ENCODE results near the gene IL1RAPL1.

DNA sequence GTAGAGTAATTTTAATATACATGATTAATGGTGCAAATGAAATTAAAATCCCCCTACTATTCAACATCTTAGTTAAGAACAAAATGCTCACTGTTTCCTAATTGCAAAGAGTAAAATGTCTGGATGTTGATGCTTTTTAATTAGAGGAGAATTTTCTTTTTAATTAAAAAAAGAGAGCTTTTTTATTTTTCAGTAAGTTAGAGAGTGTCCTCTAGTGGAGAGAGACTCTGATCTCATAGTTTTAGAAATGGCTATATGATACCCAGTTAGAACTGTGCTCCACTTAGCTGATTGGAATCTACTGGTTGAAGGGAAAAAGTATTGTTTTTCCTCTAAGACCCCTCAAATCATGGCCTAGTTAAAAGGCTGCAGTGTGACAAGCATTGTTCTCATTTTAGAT lies 1316.1 kb downstream of the IL1RAPL1 start:
- TF ChIP-seq CTCF (IDR thresholded peaks at IDR 0.05), result no peak
- no peak for TF ChIP-seq EP300 (IDR thresholded peaks at IDR 0.05)
